Measurements from ENCODE around the gene NOS1AP. TPM values are rescaled to one million over a fixed set of nuclear protein-coding genes. Genes with fewer than 3 reads are reported as not detected.
A peak's percentile ranks its signal among the peaks of the same experiment; 100 is the strongest.

Gene NOS1AP
- total RNA-seq, 2 donors from 2014 or later, result 11.3 to 14.4 TPM

DNA sequence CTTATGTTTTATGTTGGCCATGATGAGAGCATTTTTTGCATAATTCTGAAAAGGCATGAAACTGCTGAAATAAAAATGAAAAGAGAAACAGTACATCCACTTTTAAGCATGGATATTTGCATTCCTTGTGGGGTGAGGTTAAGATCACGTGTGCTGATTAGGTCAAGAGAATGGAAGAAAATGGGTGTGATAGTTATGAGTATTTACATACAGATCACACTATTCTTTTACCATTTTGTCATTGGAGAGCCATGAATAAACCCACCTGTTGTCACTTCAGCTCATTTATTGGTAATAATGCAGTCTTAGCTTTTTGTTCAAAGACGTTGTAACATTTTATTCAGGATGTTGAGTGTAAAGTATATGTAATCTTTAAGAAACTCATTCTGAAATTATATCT is 153.2 kb downstream of the NOS1AP start:
- ATAC-seq, result peak; percentile 40
- no peak for DNase-seq
- intact Hi-C loops (cut with DNase I, micrococcal nuclease), result no loop called here

DNA sequence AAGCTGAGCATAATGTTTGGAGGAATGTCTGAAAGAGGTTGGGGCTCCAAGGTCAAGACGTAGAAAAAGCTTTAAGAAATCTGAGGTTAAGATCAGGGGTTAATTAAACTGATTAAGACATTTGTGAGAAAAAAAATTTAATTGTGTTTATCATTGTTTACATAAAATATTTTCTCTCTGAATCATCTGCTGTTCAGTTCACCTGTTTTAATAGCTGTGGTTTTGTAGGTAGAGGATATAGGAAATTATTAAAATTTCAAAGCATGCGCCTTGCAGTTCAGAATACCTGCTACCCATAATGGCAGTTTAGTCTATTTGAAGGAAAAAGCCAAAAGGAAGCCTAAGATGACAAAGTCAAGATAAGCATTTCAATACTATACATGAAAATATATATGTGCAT is 154.0 kb downstream of the NOS1AP start:
- intact Hi-C loops (cut with DNase I, micrococcal nuclease), result no loop called here
- no peak for ATAC-seq

DNA sequence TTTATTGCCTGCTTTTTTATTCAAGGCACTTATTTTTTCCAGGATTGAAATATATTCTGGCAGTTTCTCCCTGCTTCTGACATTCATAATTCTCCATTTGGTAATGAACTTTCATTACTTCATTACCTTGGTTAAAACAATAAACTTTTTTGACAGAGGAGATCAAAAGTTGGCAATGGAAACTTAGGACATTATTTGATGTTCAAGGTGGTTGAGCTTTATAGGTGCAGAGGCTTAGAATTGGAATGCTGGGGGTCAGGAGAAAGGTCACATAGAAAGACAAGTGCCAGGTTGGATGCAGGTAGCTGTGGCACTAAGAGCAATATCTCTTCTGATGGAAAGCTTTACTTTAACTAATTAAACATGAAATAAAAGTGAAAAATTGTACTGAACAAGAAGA is 154.8 kb downstream of the NOS1AP start:
- intact Hi-C loops (cut with DNase I, micrococcal nuclease), result no loop called here
- ATAC-seq (no peak), DNase-seq (no peak)

More for the DNA sequence above, 154.0 kb downstream of the NOS1AP start:
- DNase-seq, result no peak

DNA sequence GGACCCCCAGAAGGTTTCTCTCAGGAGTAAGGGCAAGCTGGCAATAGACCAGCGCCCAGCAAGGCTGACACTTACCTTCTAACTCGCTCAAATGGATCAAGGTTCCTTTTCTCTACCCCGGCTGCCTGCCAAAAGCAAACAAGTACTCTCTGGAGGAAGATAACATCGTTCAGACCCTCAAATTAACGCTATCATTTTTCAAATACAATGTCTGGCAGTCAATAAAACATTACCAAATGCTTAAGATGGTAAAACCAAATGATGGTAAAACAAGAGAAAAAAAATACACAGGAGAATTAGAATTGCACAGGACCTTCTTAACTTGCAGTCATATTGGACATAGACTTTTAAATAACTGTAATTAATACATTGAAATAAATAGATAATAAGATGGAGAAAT is 159.1 kb downstream of the NOS1AP start:
- intact Hi-C loops (cut with DNase I, micrococcal nuclease), result no loop called here
- ATAC-seq, result no peak
- no peak for DNase-seq

DNA sequence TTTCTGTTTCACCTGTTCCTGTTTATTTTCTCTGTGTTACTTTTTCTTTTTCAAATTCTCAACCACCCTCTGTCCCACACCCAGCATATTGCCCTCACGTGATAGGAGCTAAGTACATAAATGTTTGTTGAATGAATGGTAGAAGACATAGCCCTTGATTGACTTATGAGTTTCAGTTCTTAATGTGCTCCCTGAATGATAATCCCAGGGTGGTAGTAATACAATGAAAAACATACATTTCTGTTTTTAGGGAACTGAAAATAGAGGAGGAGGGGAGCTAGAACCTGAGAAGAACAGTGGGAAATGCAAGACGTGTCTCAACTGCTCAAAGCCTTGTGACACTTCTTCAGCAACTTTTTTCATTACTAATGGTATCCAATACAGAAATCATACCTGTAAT is 160.1 kb downstream of the NOS1AP start:
- ATAC-seq (peak; percentile 70), DNase-seq (no peak)
- intact Hi-C loops (cut with DNase I, micrococcal nuclease), result no loop called here

DNA sequence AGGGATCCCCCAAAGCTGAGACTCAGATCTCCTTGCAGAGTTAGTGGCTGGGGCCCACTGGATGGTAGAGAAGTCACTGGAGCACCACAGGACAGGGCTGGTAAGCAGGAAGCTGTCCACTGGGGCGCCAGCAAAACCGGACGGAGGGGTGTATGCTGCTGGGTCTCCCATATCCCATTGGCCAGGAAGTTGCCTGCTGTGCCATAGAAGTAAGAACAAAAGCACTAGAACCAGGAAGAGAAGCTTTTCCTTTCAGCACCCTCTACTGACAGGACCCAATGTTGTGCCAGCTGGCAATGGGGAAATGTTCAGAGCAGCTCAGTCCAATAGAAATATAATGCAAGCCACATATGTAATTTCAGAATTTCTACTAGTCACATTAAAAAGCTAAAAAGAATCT is 160.6 kb downstream of the NOS1AP start:
- DNase-seq (peak in 1 of 2 donors; percentile 22), ATAC-seq (peak; percentile 86)
- intact Hi-C loops (cut with DNase I, micrococcal nuclease), result no loop called here

DNA sequence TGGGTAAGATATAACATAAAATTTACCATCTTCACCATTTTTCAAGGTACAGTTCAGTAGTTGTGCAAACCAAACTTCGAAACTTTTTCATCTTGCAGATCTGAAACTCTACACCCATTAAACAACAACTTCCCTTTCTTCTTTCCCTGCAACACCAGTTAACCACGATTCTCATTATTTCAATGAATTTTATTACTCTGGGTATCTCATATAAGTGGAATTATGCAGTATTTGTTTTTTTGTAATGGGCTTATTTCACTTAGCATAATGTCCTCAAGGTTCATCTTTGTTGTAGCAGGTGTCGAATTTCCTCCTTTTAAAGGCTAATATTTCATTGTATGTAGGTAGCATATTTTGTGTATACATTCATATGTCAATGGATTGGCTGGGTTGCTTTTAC is 161.0 kb downstream of the NOS1AP start:
- DNase-seq (no peak), ATAC-seq (no peak)
- intact Hi-C loops (cut with DNase I, micrococcal nuclease), result no loop called here

DNA sequence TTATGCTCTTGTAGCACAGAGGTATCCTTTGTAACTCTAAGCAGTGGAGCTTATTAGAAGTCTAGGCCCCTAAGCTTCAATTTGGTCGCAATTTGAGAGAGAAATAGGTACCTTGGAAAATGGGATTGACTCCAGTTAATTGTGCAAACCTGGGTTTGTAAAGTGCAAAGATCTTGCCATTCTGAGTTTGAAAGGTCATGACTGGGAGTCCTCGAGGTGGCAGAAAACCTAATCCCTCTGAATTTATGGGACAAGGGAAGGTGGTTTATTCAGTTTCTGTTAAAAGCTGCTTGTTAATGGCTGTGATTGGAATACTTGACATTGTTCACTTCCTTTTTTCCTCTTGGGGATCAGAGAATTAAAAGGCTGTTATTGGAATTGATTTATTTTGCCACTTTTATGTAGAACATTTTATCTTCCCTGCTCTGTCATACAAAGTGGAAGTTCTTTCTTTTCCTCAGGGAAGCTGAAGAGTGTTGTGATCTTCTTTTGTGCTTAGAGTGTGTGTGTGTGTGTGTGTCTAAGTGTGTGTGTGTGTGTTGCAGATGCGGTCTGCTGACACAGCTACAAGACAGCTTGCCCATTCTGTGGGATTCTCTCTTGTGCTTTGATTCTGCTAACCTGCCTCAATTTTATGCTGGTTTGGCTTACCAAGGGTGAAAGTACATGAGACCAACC is 162.7 kb downstream of the NOS1AP start:
- DNase-seq (no peak), ATAC-seq (no peak)
- intact Hi-C loops (cut with DNase I, micrococcal nuclease), result no loop called here

DNA sequence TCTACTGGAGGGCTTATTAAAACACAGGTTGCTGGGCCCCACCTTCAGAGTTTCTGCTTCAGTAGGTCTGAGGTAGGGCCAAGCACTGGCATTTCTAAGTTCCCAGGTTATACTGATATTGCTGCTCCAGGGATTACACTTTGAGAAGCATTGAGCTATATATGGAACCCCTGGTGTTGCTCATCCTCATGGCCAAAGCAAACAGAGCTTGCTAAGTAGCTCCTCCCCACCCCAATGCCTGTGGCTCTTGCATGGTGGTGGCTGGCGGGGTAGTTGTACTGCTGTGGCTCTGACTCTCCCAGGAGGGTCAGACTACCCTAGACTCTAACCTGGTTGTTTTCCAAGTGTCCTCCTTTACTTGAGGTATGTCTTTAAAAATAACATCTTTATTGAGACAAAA is 163.6 kb downstream of the NOS1AP start:
- ATAC-seq (no peak), DNase-seq (no peak)
- intact Hi-C loops (cut with DNase I, micrococcal nuclease), result no loop called here

DNA sequence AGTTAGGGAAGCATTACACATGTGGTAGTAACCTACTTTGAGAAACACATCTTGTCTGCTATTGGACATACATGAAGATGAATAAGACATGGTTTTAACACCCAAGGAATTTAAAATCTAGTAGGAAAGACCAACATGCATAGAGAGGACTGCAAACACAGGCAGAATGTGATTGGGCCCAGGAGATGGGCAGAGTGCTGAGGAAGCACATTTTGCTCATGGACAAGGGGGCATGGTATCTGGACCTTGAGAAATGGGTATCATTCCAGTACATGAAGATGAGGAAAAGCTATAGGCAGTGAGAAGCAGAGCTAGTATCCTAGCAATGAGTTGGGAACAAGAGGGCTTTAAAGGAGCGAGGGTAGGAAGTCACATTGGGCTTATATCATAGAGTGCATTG is 164.4 kb downstream of the NOS1AP start:
- DNase-seq, result no peak
- no peak for ATAC-seq
- intact Hi-C loops (cut with DNase I, micrococcal nuclease), result no loop called here

DNA sequence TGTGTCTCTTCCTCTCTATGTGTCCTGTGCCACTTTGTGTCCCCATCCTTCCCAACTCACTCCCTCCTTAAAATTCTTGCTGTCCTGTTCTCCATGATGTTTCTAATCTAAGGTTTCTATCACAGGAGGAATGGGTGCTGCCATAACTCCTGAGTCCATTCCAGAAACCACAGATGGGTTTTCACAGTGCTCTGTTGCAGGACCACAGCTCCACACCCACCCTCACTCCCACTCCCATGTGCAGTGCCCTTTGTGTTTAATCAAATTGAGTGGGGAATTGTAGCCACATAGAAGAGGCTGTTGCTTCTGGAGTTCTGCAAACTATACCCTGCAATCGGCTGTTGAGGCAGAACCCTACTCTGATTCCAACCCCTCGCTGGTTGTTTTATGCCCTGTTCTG is 165.1 kb downstream of the NOS1AP start:
- intact Hi-C loops (cut with DNase I, micrococcal nuclease), result no loop called here
- DNase-seq (no peak), ATAC-seq (no peak)

DNA sequence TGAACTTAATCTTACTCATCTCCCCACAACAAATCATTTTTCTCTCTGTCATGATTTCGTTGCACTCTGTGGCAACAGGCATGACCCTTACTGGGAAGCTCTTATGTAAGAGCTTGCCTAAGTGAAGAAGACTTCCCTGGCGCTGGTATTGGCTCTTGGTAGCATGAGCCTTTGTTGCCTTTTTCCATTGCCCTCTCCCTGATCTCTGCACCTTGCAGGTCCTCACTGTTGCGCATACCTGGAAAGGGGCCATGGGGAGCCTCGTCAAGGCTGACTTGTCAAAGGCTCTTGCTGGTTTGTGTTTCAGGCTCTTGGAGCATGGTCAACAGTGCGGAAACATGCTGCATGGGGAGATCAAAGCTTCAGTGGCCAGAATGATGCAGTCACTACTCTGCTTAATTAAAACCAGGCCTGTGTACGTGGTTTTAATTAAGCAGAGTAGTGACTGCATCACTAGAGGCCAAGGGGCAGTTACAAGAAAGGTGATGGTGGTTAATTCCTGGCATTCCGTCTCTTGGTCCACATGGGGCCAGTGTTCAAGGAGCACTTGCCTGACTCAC is 165.8 kb downstream of the NOS1AP start:
- ATAC-seq, result no peak
- intact Hi-C loops (cut with DNase I, micrococcal nuclease), result no loop called here
- DNase-seq, result no peak

DNA sequence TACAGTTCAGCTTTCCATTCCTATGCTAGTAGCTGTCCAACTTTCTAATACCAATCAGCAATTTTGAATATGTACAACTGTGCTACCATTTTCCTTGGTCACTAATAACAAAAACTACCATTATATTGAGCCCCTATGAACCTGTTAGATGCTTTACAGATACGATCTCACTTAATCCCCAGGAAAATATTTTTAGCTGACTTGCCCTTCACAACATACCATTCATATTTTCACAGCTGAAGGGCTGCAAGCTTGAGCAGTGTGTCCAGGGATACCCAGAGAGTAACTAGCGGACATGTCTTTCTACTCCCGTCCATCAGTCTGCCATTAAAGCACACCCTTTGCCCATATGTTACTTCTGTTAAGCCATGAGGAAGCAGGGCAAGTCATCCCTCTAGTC is 166.7 kb downstream of the NOS1AP start:
- ATAC-seq (no peak), DNase-seq (no peak)
- intact Hi-C loops (cut with DNase I, micrococcal nuclease), result no loop called here

DNA sequence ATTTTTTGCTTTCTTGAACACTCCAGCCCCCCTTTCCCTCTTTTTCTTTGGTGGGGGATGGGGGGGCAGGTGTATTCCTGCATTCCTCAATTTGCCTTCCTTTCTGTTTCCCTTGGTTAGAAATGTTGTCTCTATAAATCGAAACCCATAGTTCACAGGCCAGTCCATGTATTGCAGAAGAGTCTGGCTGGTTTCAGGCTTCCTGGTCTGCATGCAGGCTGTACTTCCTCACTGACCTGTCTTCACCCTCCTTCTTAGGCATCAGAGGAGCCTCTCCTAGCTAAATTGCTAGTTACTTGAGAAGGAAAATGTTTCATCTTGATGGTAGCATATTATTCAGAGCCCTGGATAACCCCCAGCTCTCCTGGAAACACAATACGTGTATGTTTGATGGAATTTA is 167.1 kb downstream of the NOS1AP start:
- intact Hi-C loops (cut with DNase I, micrococcal nuclease), result no loop called here
- DNase-seq, result no peak
- ATAC-seq, result peak; percentile 28

DNA sequence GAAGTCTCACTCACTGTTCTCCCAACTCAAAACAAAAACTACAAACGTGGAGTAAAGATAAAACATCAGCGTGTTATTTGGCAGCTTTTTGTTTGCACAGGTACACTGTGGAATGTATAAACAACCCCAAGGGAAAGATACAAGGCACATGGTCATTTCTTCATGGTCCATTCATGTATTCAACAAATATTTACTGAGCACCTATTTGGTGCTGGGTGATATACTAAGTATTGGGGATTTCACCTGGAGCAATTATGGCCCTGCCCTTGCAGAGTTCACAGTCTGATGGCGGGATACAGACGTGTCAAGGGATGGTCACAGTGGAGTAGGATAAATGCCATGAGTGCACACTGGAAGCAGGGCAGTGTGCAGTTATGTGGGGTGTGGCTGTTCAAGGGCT is 171.1 kb downstream of the NOS1AP start:
- DNase-seq (no peak), ATAC-seq (peak; percentile 69)
- intact Hi-C loops (cut with DNase I, micrococcal nuclease), result no loop called here

DNA sequence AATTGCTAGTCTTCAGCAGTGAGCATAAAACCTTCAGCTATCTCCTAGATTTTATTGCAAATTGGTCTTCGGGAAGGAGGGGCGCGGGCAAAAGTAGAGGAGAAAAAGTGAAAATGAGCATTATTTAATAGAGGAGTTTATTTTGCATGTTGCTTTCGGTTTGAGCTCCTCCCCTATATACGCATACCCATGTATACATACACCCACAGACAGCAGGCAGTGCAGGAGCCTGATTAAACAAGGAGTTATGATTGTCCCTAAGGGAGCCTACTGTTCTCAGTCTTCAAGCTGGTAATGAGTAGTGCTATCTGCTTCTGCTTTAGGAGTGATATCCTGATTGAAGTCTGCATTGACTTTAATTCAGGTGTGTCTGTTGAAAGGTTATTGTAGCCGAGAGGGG is 173.3 kb downstream of the NOS1AP start:
- intact Hi-C loops (cut with DNase I, micrococcal nuclease), result no loop called here
- ATAC-seq (no peak), DNase-seq (no peak)

DNA sequence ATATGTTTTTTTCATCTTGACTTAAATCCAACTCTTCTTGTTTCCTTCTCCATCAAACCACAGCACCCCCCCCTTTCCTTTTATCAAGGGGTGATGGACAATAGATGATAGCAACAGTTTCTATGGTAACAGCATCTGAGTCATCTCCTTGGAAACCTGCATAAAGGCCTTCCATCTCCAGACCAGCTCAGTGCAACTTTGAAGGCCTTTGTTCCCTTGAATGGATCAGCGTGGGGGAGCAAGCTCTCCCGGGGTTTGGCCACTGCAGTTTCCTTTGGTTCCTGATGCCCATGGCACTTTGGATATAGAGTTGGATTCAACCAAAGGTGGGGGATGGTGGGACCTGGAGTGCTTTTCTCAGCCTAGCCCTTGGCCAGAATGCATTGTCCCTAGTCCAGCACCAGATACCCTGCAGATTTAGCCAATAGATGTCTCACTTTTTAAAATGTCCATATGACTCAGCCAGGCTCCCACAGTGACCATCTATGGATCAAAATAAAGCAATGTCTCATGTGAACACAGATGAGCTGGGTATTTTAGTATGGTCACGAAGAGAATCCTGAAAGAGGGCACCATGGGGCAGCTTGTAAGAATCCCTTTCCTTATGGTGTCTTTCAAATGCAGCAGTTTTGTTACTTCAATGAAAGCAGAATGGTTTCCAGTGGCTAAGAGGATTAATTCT is 179.5 kb downstream of the NOS1AP start:
- DNase-seq (no peak), ATAC-seq (no peak)
- intact Hi-C loops (cut with DNase I, micrococcal nuclease), result no loop called here

DNA sequence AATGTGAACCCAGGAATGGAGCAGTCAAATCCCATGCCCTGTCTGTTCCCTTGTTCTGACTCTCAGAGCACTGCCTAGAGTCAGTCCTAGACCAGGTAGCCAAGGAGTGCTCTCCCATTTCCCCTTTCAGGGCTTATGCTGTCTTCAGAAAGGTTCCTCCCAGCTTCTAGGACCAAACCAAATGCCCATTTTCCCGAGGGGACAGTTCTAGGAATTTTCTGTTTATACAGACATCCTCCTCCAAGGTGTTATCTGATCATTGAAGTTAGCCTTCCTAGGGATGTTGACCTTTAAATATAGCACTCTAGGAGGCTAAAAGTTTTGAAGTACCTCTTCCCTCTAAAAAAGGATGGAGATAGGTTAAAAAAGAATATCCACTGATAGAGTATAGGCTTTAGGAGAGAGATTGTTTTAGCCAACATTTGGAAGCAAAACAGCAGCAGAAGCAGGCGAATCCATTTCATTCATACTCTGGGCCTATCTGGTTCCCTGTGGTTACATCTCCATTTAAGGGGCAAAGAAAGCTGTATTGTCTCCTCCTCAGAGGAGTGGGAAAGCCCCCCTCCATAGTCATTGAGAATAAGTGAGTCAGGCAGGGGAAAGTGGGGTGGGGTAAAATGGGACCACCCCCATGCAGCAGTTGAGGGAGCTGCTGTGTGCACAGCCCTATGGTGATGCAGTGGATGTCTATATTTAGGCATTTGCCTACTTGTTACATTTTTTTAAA is 180.7 kb downstream of the NOS1AP start:
- intact Hi-C loops (cut with DNase I, micrococcal nuclease), result no loop called here
- DNase-seq (no peak), ATAC-seq (no peak)

DNA sequence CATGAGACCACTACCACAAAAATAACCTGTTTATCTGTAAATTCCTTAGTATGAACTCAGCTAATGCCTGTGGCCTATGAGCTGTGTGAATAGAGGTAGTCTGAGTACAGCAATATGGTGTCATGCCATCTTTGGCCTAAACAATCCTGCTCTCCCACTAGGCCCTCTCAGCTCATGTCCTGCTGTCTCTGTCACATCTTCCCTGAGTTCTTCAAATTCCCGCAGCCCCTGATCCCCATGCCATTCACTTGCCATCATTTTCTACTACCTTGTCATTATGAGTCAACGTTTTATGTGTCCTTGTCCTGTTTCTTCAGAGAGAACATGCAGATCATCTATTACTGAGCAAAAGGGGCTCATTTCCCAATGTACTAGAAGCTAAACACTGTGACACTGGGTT is 181.6 kb downstream of the NOS1AP start:
- ATAC-seq (no peak), DNase-seq (no peak)
- intact Hi-C loops (cut with DNase I, micrococcal nuclease), result no loop called here

DNA sequence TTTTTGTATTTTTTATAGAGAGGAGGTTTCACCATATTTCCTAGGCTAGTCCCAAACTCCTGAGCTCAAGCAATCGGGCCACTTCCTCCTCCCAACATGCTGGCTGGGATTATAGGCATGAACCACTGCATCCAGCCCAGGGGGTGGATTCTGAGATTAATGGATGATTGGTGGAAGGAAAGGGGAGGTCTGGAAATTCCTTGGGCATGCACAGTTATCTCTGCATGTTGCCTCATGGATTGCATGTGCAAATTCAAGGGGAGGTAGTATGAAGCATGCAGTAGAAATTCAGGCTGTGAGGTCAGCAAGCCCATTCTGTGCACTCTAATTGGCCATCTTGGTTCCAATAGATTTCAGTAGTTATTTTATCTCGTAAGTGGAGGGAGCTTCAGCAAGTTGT is 182.7 kb downstream of the NOS1AP start:
- DNase-seq, result no peak
- intact Hi-C loops (cut with DNase I, micrococcal nuclease), result no loop called here
- ATAC-seq, result no peak

All from left colon (tissue), 2 donors.